Tibial artery (tissue), 4 donors: ENCODE data around the gene PDLIM5.

ENCODE experiments used
- DNase-seq, 2 donors: peaks; one replicate each; pipeline ENCODE4 v3.0.0-alpha.2; 2019
- H3K27ac ChIP-seq, 2 donors: fragments of 200-600 bp; sonication (generic) in 1 of 2; 1 replicate in 1 of 2; 2 replicates in 1 of 2; pipeline ENCODE4 v1.5.1; 2018 to 2019; ENCODE audit warnings: mild to moderate bottlenecking in 1 of 2
- H3K27me3 ChIP-seq, 2 donors: fragments of 200-600 bp; sonication (generic) in 1 of 2; one replicate each; pipeline versions ENCODE4 v1.5.1 to v1.6.0; 2016 to 2019
- H3K36me3 ChIP-seq, 3 donors: fragments of 200-600 bp; sonication (generic) in 2 of 3; one replicate each; pipeline ENCODE4 v1.5.1; 2016 to 2019; ENCODE audit warnings: mild to moderate bottlenecking in 2 of 3
- H3K4me1 ChIP-seq, 4 donors: fragments of 200-600 bp; sonication (generic) in 2 of 4; 1 replicate in 3 of 4; 2 replicates in 1 of 4; pipeline ENCODE4 v1.5.1; 2016 to 2019
- H3K4me3 ChIP-seq, 2 donors: fragments of 200-600 bp; sonication (generic) in 1 of 2; 1 replicate in 1 of 2; 2 replicates in 1 of 2; pipeline ENCODE4 v1.5.1; 2018 to 2019; ENCODE audit warnings: mild to moderate bottlenecking in 2 of 2
- H3K9me3 ChIP-seq, 3 donors: fragments of 200-600 bp; sonication (generic) in 1 of 3; one replicate each; pipeline ENCODE4 v1.5.1; 2016 to 2019
- CTCF ChIP-seq, 2 experiments: fragments of 200-600 bp in 1 of 2; fragments of 450-650 bp in 1 of 2; IDR thresholded peaks; one replicate each; pipeline ENCODE4 v1.5.1; 2017 to 2019; ENCODE audit warnings: antibody characterized with exemption in 2 of 2, mild to moderate bottlenecking in 1 of 2, moderate library complexity in 1 of 2
- intact Hi-C: fragments of 100-400 bp; cut with DNase I; formaldehyde crosslinking; loops from one replicate; pipeline ENCODE4 v1.15.0; 2023; ENCODE audit warnings: low total_unique reads

The PDLIM5 gene

GRCh38 chr4:94571715-94572114 lies 120.0 kb downstream of the PDLIM5 start:
- Histone ChIP-seq H3K4me3 (no peak overlapping the region), H3K27me3 (no peaks in the 10 kb centered on the region), H3K4me1 (peaks cover 0 to 95% (median 27%) of the 10 kb centered on the region in 4 donors), H3K9me3 (no peaks in the 10 kb centered on the region), H3K27ac (no peak overlapping the region), H3K36me3 (peaks cover 0 to 9% (median 6%) of the 10 kb centered on the region in 3 donors)
- no peak for TF ChIP-seq CTCF (IDR thresholded peaks at IDR 0.05)
- no peak for DNase-seq
- intact Hi-C loops, result no loop called here

GRCh38 chr4:94574050-94574449 lies 122.3 kb downstream of the PDLIM5 start:
- TF ChIP-seq CTCF (IDR thresholded peaks at IDR 0.05), result no peak
- Histone ChIP-seq H3K36me3 (peaks cover 0 to 9% (median 6%) of the 10 kb centered on the region in 3 donors), H3K27me3 (no peaks in the 10 kb centered on the region), H3K27ac (peak overlapping the region in 1 of 2 donors; percentile 50), H3K4me1 (peaks cover 0 to 94% (median 32%) of the 10 kb centered on the region in 4 donors), H3K4me3 (no peak overlapping the region), H3K9me3 (no peaks in the 10 kb centered on the region)
- intact Hi-C loops, result no loop called here
- no peak for DNase-seq

GRCh38 chr4:94574616-94575015 lies 122.9 kb downstream of the PDLIM5 start:
- no peak overlapping the region for H3K4me3 ChIP-seq
- DNase-seq, result no peak
- peaks cover 0 to 95% (median 34%) of the 10 kb centered on the region in 4 donors for H3K4me1 ChIP-seq
- no peak for TF ChIP-seq CTCF (IDR thresholded peaks at IDR 0.05)
- no peaks in the 10 kb centered on the region for H3K9me3 ChIP-seq
- peaks cover 0 to 9% (median 6%) of the 10 kb centered on the region in 3 donors for H3K36me3 ChIP-seq
- intact Hi-C loops, result no loop called here
- peak overlapping the region; percentile 44 to 50 for H3K27ac ChIP-seq
- H3K27me3 ChIP-seq, result no peaks in the 10 kb centered on the region

GRCh38 chr4:94575652-94576051 lies 123.9 kb downstream of the PDLIM5 start:
- intact Hi-C loops, result no loop called here
- DNase-seq, result peak in 1 of 2 donors; percentile 60
- H3K4me3 ChIP-seq, result no peak overlapping the region
- H3K4me1 ChIP-seq, result peaks cover 0 to 95% (median 34%) of the 10 kb centered on the region in 4 donors
- TF ChIP-seq CTCF (IDR thresholded peaks at IDR 0.05), result no peak
- peaks cover 0 to 9% (median 6%) of the 10 kb centered on the region in 3 donors for H3K36me3 ChIP-seq
- H3K9me3 ChIP-seq, result no peaks in the 10 kb centered on the region
- peak overlapping the region; percentile 50 to 55 for H3K27ac ChIP-seq
- no peaks in the 10 kb centered on the region for H3K27me3 ChIP-seq

- peaks cover 0 to 95% (median 39%) of the 10 kb centered on the region in 4 donors for H3K4me1 ChIP-seq
- H3K36me3 ChIP-seq, result peaks cover 0 to 9% (median 6%) of the 10 kb centered on the region in 3 donors
- no peak for DNase-seq
- H3K9me3 ChIP-seq, result no peaks in the 10 kb centered on the region
- no peak for TF ChIP-seq CTCF (IDR thresholded peaks at IDR 0.05)
- intact Hi-C loops, result no loop called here
- H3K4me3 ChIP-seq, result no peak overlapping the region
- peak overlapping the region; percentile 50 to 55 for H3K27ac ChIP-seq
- no peaks in the 10 kb centered on the region for H3K27me3 ChIP-seq
These were observed 124.5 kb downstream of the PDLIM5 start for GRCh38 chr4:94576210-94576609.

GRCh38 chr4:94577136-94577535 lies 125.4 kb downstream of the PDLIM5 start:
- DNase-seq, result peak; percentile 53 to 71
- no peaks in the 10 kb centered on the region for H3K9me3 ChIP-seq
- peaks cover 0 to 95% (median 43%) of the 10 kb centered on the region in 4 donors for H3K4me1 ChIP-seq
- no peak overlapping the region for H3K4me3 ChIP-seq
- H3K27me3 ChIP-seq, result no peaks in the 10 kb centered on the region
- TF ChIP-seq CTCF (IDR thresholded peaks at IDR 0.05), result no peak
- intact Hi-C loops, result no loop called here
- peak overlapping the region in 1 of 2 donors; percentile 50 for H3K27ac ChIP-seq
- H3K36me3 ChIP-seq, result peaks cover 0 to 9% (median 6%) of the 10 kb centered on the region in 3 donors
